ENCODE measurements around the gene CGA. TPM values are rescaled to one million over a fixed set of nuclear protein-coding genes. Genes with fewer than 3 reads are reported as not detected.

Gene CGA
- total RNA-seq, 1 donor from 2014 or later: not detected

DNA sequence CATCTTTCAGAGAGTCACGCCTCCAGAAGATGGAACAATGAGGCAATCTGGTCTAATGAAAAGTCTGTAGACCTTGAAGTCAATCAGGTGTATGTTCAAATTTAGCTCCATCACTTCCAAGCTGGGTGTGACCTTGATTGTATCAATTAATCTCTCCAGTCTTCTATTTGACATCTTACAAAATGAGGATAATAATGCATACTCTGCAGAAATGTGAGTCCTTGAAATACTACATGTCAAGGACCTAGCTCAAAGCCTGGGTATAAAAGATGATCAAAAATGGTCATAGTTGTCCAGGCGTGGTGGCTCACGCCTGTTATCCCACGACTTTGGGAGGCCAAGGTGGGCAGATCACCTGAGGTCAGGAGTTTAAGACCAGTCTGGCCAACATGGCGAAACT lies 29.8 kb downstream of the CGA start:
- no peaks in the 10 kb centered on the region for H3K36me3 ChIP-seq (ENCODE audit: control insufficient read depth, insufficient read depth, low read length)
- FAIRE-seq (no peak), DNase-seq (ENCODE audit: low read depth) (no peak)
- TF ChIP-seq, protein P1, sequence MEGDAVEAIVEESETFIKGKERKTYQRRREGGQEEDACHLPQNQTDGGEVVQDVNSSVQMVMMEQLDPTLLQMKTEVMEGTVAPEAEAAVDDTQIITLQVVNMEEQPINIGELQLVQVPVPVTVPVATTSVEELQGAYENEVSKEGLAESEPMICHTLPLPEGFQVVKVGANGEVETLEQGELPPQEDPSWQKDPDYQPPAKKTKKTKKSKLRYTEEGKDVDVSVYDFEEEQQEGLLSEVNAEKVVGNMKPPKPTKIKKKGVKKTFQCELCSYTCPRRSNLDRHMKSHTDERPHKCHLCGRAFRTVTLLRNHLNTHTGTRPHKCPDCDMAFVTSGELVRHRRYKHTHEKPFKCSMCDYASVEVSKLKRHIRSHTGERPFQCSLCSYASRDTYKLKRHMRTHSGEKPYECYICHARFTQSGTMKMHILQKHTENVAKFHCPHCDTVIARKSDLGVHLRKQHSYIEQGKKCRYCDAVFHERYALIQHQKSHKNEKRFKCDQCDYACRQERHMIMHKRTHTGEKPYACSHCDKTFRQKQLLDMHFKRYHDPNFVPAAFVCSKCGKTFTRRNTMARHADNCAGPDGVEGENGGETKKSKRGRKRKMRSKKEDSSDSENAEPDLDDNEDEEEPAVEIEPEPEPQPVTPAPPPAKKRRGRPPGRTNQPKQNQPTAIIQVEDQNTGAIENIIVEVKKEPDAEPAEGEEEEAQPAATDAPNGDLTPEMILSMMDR (IDR thresholded peaks at IDR 0.05; ENCODE audit: insufficient read depth, low read length, severe bottlenecking): no peak
- H3K27me3 ChIP-seq (ENCODE audit: control insufficient read depth, insufficient read depth, low read length): no peaks in the 10 kb centered on the region
- no peak overlapping the region for H3K4me3 ChIP-seq (ENCODE audit: low read depth, low read length)

DNA sequence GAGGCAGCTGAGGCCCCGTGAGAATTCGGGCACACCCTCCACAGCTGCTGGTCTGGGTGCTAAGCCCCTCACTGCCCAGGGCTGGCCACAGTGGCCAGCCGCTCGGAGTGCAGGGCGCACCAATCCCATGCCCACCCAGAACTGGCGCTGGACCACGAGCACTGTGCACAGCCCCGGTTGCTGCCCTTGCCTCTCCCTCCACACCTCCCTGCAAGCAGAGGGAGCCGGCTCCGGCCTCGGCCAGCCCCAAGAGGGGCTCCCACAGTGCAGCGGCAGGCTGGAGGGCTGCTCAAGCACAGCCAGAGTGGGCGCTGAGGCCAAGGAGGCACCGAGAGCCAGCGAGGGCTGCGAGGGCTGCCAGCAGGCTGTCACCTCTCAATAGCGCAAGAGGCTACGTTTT lies 35.0 kb downstream of the CGA start:
- DNase-seq (ENCODE audit: low read depth) (no peak), FAIRE-seq (no peak)
- TF ChIP-seq, protein P1 (IDR thresholded peaks at IDR 0.05; ENCODE audit: insufficient read depth, low read length, severe bottlenecking): no peak
- no peaks in the 10 kb centered on the region for H3K36me3 ChIP-seq (ENCODE audit: control insufficient read depth, insufficient read depth, low read length)
- no peak overlapping the region for H3K4me3 ChIP-seq (ENCODE audit: low read depth, low read length)
- no peaks in the 10 kb centered on the region for H3K27me3 ChIP-seq (ENCODE audit: control insufficient read depth, insufficient read depth, low read length)

DNA sequence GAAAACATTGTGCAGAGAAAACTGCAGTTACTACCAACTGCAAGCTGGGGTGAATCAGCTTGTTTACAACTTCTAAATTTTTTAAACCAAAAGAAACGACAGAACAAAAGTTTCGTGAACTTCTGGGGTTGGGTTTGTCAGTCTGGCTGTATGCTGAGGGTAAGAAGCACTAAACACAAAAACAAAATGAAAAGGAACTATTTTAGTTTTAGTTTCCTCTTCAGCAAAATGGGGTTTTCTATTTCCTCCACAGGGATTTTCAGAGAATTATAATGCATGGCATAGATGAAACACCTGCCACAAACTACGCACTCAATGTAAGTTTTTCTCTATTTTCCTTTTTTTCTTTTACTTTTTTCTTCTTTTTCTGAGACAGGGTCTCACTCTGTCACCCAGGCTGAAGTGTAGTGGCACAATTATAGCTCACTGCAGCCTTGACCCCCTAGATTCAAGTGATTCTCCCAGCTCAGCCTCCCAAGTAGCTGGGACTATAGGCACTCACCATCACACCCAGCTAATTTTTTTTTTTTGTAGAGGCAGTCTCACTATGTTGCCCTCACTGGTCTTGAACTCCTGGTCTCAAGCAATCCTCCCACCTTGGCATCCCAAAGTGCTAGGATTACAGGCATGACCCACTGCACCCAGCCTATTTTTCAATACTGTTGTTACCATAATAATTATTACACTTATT lies 40.6 kb downstream of the CGA start:
- no peak for DNase-seq (ENCODE audit: low read depth)
- TF ChIP-seq, protein P1 (IDR thresholded peaks at IDR 0.05; ENCODE audit: insufficient read depth, low read length, severe bottlenecking): no peak
- Histone ChIP-seq H3K36me3 (ENCODE audit: control insufficient read depth, insufficient read depth, low read length) (no peaks in the 10 kb centered on the region), H3K27me3 (ENCODE audit: control insufficient read depth, insufficient read depth, low read length) (no peaks in the 10 kb centered on the region), H3K4me3 (ENCODE audit: low read depth, low read length) (no peak overlapping the region)
- no peak for FAIRE-seq

DNA sequence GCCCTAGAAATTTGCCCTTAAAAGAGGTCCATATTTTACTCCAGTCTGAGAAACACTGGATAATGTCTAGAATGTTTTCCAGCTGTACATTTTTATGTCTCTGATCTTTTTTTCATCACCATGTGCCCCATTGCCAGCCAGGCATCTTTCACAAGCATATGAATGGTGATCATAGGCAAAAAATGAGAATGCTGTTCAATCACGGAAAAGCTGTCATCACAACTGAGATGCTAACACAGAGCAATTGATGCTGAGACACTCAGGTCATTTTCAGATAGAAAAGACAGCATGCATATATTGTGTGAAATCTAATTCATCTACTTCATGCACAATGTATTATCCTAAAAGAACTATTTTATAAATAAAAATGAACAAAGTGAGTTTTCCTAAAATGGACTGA lies 41.6 kb downstream of the CGA start:
- H3K27me3 ChIP-seq (ENCODE audit: control insufficient read depth, insufficient read depth, low read length): no peaks in the 10 kb centered on the region
- no peak overlapping the region for H3K4me3 ChIP-seq (ENCODE audit: low read depth, low read length)
- TF ChIP-seq, protein P1 (IDR thresholded peaks at IDR 0.05; ENCODE audit: insufficient read depth, low read length, severe bottlenecking): no peak
- no peak for DNase-seq (ENCODE audit: low read depth)
- H3K36me3 ChIP-seq (ENCODE audit: control insufficient read depth, insufficient read depth, low read length): no peaks in the 10 kb centered on the region
- no peak for FAIRE-seq

DNA sequence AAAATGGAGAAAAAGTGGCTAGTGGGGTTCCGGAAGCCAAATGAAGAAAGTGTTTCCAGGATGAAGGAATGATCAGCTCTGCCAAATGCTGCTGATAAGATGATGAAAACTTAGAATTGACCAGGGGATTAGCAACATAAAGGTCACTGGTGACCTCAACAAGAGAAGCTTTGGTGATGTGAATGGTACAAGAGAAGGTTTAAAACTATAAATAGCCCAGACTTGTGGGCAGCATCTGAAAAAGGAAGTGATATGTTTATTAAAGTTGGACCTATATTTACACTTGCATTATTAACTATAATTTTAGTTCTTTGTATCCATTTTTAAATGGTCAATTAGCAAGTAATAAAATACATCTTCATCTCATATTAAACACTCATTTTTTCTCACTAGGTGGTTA lies 45.1 kb downstream of the CGA start:
- Histone ChIP-seq H3K4me3 (ENCODE audit: low read depth, low read length) (no peak overlapping the region), H3K36me3 (ENCODE audit: control insufficient read depth, insufficient read depth, low read length) (no peaks in the 10 kb centered on the region), H3K27me3 (ENCODE audit: control insufficient read depth, insufficient read depth, low read length) (no peaks in the 10 kb centered on the region)
- TF ChIP-seq, protein P1 (IDR thresholded peaks at IDR 0.05; ENCODE audit: insufficient read depth, low read length, severe bottlenecking): no peak
- DNase-seq (ENCODE audit: low read depth) (no peak), FAIRE-seq (no peak)

DNA sequence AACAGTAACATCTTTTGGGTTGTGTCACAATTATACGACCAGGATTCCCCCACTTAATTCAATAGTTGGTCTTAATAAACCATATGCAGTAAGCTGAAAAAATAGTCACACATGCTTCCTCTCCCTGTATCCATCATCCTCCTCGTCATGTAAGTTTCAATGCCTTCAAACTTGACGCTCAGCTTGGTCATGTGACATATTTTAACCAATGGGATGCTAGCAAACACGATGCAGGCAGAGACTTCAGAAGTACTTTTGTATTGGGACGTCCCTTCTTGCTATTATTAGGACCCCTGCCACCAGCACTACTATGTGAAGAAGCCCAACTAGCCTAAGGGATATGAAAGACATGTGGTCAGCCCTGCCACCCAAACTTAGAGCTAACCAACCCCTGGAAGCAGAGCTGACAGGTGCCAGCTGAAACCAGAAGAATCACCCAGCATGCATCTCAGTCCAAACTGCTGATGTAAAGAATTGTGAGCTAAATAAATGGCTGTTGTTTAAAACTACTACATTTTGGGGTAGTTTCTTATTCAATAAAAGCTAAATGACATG lies 49.3 kb downstream of the CGA start:
- DNase-seq (ENCODE audit: low read depth) (no peak), FAIRE-seq (no peak)
- H3K27me3 ChIP-seq (ENCODE audit: control insufficient read depth, insufficient read depth, low read length): no peaks in the 10 kb centered on the region
- TF ChIP-seq, protein P1 (IDR thresholded peaks at IDR 0.05; ENCODE audit: insufficient read depth, low read length, severe bottlenecking): no peak
- no peaks in the 10 kb centered on the region for H3K36me3 ChIP-seq (ENCODE audit: control insufficient read depth, insufficient read depth, low read length)
- H3K4me3 ChIP-seq (ENCODE audit: low read depth, low read length): no peak overlapping the region
